ENCODE measurements around the gene HBG1.
"Not testable (repeated sequence)": the region's sequence is repeated elsewhere in the genome, so short reads cannot be mapped to it uniquely, and the experiment has no call there.

Gene HBG1

DNA sequence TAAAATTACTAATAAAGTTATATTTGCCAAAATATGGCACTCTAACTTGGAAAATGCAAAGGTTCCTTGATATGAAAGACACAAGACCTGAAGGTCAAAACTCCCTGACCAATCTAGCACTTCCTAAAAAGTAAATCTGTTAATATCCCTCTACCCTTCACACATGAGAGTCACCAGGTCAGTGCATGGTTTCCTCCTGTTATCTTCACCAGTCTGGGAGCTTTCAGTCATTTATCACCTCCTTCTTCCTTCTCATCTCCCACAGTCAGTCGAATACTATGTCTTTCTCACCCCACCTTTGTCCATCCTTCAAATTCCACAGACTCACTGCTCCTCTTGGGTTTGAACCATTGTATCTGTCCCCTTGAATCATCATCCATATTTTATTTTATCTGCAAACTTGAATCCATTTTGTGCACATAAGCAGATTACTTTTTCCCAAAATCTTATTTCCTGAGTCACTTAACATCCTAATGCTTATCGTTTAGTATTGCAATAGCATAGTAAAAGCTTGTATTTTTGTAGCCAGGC, 17.4 kb upstream of the HBG1 start:
- no peak overlapping the region for H3K4me3 ChIP-seq (replicated peaks; ENCODE audit: low read depth, low read length)
- TF ChIP-seq, protein P1, sequence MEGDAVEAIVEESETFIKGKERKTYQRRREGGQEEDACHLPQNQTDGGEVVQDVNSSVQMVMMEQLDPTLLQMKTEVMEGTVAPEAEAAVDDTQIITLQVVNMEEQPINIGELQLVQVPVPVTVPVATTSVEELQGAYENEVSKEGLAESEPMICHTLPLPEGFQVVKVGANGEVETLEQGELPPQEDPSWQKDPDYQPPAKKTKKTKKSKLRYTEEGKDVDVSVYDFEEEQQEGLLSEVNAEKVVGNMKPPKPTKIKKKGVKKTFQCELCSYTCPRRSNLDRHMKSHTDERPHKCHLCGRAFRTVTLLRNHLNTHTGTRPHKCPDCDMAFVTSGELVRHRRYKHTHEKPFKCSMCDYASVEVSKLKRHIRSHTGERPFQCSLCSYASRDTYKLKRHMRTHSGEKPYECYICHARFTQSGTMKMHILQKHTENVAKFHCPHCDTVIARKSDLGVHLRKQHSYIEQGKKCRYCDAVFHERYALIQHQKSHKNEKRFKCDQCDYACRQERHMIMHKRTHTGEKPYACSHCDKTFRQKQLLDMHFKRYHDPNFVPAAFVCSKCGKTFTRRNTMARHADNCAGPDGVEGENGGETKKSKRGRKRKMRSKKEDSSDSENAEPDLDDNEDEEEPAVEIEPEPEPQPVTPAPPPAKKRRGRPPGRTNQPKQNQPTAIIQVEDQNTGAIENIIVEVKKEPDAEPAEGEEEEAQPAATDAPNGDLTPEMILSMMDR (IDR thresholded peaks at IDR 0.05; ENCODE audit: low read depth, low read length, missing control alignments): no peak
- no peak for DNase-seq (ENCODE audit: extremely low read depth, low read depth)

- no peak for DNase-seq (ENCODE audit: extremely low read depth, low read depth)
- TF ChIP-seq, protein P1 (IDR thresholded peaks at IDR 0.05; ENCODE audit: low read depth, low read length, missing control alignments): no peak
- no peak overlapping the region for H3K4me3 ChIP-seq (replicated peaks; ENCODE audit: low read depth, low read length)
Measured at GRCh38 chr11:5266609-5267008, 17.0 kb upstream of the HBG1 start.

DNA sequence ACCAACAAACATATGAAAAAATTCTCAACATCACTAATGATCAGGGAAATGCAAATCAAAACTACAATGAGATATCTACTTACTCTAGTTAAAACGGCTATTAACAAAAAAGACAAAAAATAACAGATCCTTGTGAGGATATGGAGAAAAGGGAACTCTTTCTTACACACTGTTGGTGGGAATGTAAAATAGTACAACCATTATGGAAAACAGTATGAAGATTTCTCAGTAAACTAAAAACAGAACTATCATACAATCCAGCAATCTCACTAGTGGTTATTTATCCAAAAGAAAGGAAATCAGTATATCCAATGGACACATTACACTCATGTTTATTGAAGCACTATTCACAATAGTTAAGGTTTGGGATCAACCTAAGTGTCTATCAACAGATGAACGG, 16.2 kb upstream of the HBG1 start:
- TF ChIP-seq, protein P1 (IDR thresholded peaks at IDR 0.05; ENCODE audit: low read depth, low read length, missing control alignments): no peak
- DNase-seq (ENCODE audit: extremely low read depth, low read depth): no peak
- H3K4me3 ChIP-seq (replicated peaks; ENCODE audit: low read depth, low read length): no peak overlapping the region

DNA sequence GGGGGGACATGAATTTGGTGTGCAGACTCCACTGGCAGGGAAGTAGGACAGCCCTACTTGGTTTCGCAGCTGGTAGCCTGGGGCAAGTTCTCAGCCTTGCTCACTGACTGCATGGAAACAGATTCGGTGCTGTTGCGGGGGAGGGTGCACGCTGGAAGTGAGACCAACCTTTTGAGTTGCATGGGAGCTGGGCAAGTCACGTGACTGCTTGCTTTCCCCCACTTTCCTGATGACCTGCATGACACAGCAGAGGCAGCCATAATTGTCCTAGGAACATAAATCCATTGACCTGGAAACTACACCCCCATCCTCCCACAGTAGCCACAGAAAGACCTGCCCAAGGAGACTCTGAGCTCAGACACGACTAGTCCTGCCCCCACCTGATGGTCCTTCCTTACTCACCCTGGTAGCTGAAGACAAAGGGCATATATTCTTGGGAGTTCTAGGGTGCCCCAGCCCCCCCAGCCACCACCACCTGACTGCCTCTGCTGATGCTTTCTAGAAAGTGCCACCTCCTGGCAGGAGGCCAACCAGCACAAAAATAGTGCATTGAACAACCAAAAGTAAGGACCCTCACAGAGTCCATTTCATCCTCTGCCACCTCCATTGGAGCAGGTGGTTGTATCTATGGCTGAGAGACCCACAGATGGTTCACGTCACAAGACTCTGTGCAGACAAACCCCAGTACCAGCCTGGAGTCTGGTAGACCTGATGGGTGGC, 9.0 kb upstream of the HBG1 start:
- no peak for DNase-seq (ENCODE audit: extremely low read depth, low read depth)
- no peak overlapping the region for H3K4me3 ChIP-seq (replicated peaks; ENCODE audit: low read depth, low read length)
- TF ChIP-seq, protein P1 (IDR thresholded peaks at IDR 0.05; ENCODE audit: low read depth, low read length, missing control alignments): no peak

DNA sequence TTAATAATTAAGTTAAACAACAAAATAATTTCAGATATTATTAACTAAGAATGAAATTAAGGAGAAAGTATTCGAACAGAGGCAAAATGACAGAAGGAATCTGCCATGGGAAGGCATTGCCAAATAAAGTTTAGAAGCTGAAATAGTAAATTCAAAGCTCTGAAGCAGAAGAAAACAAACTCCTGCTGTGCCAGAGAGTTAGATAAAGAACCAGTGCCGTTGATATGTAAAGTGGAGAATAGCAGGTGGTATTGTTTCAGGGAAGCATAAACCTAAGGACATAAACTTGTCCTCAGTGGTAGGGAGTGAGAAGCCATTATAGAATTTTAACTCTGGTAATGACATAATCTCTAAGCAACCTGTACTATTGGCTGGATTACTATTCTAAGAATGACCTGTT, 7.6 kb upstream of the HBG1 start:
- H3K4me3 ChIP-seq (replicated peaks; ENCODE audit: low read depth, low read length): no peak overlapping the region
- TF ChIP-seq, protein P1 (IDR thresholded peaks at IDR 0.05; ENCODE audit: low read depth, low read length, missing control alignments): no peak
- DNase-seq (ENCODE audit: extremely low read depth, low read depth): no peak

- DNase-seq (ENCODE audit: extremely low read depth, low read depth); H3K4me3 ChIP-seq (replicated peaks; ENCODE audit: low read depth, low read length): not testable (repeated sequence)
Measured at GRCh38 chr11:5254646-5255413, 5.2 kb upstream of the HBG1 start, which contains the start of gene HBG2. TSS of gene HBG2 (minus strand) at chr11:5254781. CDS start at chr11:5254728, 53 bp downstream.

DNA sequence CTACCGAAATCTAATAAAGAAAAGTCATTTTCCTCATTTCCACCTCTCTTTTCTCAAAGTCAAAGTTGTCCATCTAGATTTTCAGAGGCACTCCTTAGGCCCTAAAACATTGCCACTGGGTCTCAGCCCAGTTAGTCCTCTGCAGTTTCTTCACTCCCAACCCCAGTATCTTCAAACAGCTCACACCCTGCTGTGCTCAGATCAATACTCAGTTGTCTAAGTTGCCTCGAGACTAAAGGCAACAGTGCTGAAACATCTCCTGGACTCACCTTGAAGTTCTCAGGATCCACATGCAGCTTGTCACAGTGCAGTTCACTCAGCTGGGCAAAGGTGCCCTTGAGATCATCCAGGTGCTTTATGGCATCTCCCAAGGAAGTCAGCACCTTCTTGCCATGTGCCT, 4.4 kb upstream of the HBG1 start:
- not testable (repeated sequence) for H3K4me3 ChIP-seq (replicated peaks; ENCODE audit: low read depth, low read length); DNase-seq (ENCODE audit: extremely low read depth, low read depth)

- DNase-seq (ENCODE audit: extremely low read depth, low read depth); H3K4me3 ChIP-seq (replicated peaks; ENCODE audit: low read depth, low read length): not testable (repeated sequence)
Measured at GRCh38 chr11:5253440-5253839, 3.8 kb upstream of the HBG1 start.

Measured in HFF-Myc (cell line).